ENCODE measurements around the gene HEATR3. TPM values are rescaled to one million over a fixed set of nuclear protein-coding genes. Genes with fewer than 3 reads are reported as not detected.

Gene HEATR3
- total RNA-seq, 2 donors from 2014 or later: 18.1 to 26.9 TPM

DNA sequence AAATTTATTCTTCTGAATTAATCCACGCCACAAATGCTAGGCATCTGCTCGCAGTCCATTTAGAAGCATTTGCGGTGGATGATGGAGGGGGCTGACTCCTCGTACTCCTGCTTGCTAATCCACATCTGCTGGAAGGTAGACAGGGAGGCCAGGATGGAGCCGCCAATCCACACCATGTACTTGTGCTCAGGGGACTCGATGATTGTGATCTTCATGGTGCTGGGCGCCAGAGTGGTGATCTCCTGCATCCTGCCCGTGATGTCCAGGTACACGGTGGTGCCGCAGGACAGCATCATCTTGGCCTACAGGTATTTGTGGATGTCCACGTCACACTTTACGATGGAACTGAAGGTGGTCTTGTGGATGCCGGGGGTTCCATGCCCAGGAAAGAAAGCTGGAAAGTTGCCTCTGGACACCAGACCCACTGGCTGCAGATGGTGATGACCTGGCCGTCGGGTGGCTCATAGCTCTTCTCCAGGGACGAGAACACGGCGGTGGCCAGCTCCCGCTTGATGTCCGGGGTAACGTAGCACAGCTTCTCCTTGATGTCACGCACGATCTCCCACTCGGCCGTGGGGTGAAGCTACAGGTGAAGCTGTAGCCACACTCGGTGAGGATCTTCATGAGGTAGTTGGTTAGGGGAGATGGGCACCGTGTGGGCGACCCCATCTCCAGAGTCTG, 7.5 kb upstream of the HEATR3 start:
- Histone ChIP-seq H3K36me3 (no peaks in the 10 kb centered on the region), H3K27ac (no peak overlapping the region), H3K9me3 (no peaks in the 10 kb centered on the region), H3K27me3 (no peaks in the 10 kb centered on the region), H3K9ac (ENCODE audit: low read depth in 2 of 2, low read length in 2 of 2) (no peak overlapping the region), H3K4me1 (no peaks in the 10 kb centered on the region), H3K4me3 (no peak overlapping the region)
- intact Hi-C loops (cut with DNase I): no loop called here
- DNase-seq: no peak
- TF ChIP-seq, protein P1, sequence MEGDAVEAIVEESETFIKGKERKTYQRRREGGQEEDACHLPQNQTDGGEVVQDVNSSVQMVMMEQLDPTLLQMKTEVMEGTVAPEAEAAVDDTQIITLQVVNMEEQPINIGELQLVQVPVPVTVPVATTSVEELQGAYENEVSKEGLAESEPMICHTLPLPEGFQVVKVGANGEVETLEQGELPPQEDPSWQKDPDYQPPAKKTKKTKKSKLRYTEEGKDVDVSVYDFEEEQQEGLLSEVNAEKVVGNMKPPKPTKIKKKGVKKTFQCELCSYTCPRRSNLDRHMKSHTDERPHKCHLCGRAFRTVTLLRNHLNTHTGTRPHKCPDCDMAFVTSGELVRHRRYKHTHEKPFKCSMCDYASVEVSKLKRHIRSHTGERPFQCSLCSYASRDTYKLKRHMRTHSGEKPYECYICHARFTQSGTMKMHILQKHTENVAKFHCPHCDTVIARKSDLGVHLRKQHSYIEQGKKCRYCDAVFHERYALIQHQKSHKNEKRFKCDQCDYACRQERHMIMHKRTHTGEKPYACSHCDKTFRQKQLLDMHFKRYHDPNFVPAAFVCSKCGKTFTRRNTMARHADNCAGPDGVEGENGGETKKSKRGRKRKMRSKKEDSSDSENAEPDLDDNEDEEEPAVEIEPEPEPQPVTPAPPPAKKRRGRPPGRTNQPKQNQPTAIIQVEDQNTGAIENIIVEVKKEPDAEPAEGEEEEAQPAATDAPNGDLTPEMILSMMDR (IDR thresholded peaks at IDR 0.05): no peak

DNA sequence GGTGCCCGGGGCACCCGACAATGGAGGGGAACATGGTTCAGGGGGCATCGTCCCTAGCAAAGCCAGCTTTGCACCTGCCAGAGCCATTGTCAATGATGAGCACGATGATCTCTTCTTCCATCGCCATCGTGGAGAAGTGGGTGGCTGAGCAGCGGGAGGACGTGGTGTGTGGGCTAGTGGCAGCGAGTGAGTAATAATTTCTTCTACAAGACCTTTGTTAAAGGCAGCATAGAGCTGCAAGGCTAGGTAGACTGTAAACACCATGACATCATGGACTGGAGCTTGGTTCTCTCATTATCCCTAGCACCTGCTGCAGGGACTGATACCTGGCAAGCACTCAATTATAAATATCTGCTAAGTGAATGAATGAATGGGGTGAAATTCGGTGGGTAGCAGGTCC, 6.7 kb upstream of the HEATR3 start:
- Histone ChIP-seq H3K36me3 (no peaks in the 10 kb centered on the region), H3K27me3 (no peaks in the 10 kb centered on the region), H3K9me3 (no peaks in the 10 kb centered on the region), H3K4me1 (no peaks in the 10 kb centered on the region), H3K4me3 (no peak overlapping the region), H3K27ac (no peak overlapping the region), H3K9ac (ENCODE audit: low read depth in 2 of 2, low read length in 2 of 2) (no peak overlapping the region)
- no peak for DNase-seq
- intact Hi-C loops (cut with DNase I): no loop called here
- TF ChIP-seq, protein P1 (IDR thresholded peaks at IDR 0.05): no peak

DNA sequence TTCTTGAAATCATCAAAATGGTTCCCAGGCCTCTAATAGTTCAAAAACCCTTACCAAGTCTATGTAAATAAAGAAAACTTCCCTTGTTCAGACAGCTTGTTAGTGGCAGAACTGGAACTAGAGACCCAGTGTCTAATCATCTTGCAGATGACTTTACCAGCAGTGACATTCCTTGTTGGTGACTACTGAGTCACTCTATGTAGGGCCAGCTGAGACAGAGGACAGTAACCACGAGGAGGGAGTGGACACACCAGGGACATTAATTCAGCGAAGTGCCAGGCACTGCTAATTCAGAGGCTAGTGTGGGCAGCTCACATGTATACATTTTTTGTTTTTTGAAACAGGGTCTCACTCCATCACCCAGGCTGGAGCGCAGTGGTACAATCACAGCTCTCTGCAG, 6.1 kb upstream of the HEATR3 start:
- DNase-seq: no peak
- H3K27ac ChIP-seq: no peak overlapping the region
- no peak overlapping the region for H3K4me3 ChIP-seq
- H3K4me1 ChIP-seq: no peaks in the 10 kb centered on the region
- intact Hi-C loops (cut with DNase I): loop anchor here (5.0 kb wide), 1 partner anchor 32 kb away; the partner anchor contains the start of gene CNEP1R1
- no peaks in the 10 kb centered on the region for H3K36me3 ChIP-seq
- H3K9ac ChIP-seq (ENCODE audit: low read depth in 2 of 2, low read length in 2 of 2): no peak overlapping the region
- H3K9me3 ChIP-seq: no peaks in the 10 kb centered on the region
- TF ChIP-seq, protein P1 (IDR thresholded peaks at IDR 0.05): no peak
- H3K27me3 ChIP-seq: no peaks in the 10 kb centered on the region

DNA sequence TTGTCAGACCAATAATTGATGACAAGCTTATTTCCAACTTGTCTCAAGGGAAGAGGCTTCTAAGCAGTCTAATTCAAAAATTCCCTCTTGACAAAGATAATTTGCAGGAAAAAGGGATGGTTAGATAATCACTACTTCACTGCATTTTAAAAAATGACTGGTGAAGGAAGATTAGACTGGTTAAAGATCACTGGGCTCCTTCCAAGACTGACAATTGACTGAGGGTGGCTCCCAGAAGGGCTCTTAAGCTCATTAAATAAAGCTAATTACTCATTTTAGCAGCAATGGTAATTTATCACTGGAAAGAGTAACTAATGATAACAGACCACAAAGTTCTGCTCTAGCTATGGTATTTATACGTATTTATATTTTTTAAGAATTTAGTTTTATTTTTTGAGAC, 4.4 kb upstream of the HEATR3 start:
- Histone ChIP-seq H3K27ac (no peak overlapping the region), H3K4me1 (no peaks in the 10 kb centered on the region), H3K9me3 (no peaks in the 10 kb centered on the region), H3K9ac (ENCODE audit: low read depth in 2 of 2, low read length in 2 of 2) (no peak overlapping the region), H3K36me3 (no peaks in the 10 kb centered on the region), H3K4me3 (no peak overlapping the region), H3K27me3 (no peaks in the 10 kb centered on the region)
- intact Hi-C loops (cut with DNase I): loop anchor here (5.0 kb wide), 1 partner anchor 34 kb away; the partner anchor contains the start of gene CNEP1R1
- TF ChIP-seq, protein P1 (IDR thresholded peaks at IDR 0.05): no peak
- no peak for DNase-seq

DNA sequence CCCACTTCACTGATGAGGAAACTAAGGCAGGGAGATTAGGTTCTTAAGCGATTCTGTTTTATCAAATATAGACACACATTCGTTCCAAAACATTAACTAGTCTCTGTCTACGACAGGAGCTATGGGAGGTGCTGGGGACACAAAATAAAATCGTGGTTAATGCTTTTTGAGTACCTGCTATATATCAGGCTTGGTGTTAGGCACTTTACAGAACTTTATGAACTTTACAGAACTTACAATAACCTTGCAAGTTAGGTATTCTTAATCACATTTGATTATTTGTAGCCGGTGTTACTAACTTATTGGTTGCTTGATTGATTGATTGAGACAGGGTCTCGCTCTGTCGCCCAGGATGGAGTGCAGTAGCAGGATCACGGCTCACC, 538 bp upstream of the HEATR3 start:
- H3K27ac ChIP-seq: no peak overlapping the region
- TF ChIP-seq, protein P1 (IDR thresholded peaks at IDR 0.05): no peak
- no peaks in the 10 kb centered on the region for H3K36me3 ChIP-seq
- peak overlapping the region; percentile 73 for H3K4me3 ChIP-seq
- peaks cover 5% of the 10 kb centered on the region for H3K4me1 ChIP-seq
- intact Hi-C loops (cut with DNase I): loop anchor here (5.0 kb wide), 2 partner anchors 87 to 147 kb away; partner anchors contain the start of gene TENT4B
- no peaks in the 10 kb centered on the region for H3K9me3 ChIP-seq
- H3K9ac ChIP-seq (ENCODE audit: low read depth in 2 of 2, low read length in 2 of 2): no peak overlapping the region
- DNase-seq: no peak
- H3K27me3 ChIP-seq: no peaks in the 10 kb centered on the region
